Measurements from ENCODE around the gene LAP3.
A peak's percentile ranks its signal among the peaks of the same experiment; 100 is the strongest.

LAP3 gene

DNA sequence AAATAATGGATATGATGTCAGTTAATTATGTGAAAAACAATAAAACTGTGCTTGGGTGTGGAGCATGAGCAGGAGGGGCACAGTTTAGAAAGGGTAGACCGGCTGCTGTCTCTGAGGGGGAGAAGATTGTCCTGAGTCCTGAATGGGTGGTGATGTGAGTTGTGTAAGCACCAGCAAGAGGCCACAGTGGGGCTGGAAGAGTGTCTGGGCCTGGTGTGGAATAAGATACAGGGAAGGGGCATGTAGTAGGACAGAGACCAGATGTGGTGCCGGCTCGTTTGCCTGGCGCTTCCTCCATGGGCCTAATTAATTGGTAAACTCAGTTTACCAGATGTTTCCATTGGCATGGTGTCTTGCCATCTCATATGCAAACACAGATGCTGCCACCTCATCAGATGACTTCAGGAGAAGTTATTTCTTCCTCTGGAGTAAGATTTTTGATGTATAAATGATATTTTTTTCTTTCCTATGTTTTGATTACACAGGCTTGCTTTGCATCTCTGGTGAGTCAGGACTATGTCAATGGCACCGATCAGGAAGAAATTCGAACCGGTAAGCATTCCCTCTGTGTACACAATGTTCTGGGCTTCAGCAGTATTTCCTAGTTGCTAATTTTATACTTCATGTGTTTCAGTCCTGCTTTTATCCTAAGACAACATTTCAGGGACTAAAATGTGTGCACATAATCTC is 42.6 kb downstream of the LAP3 start:
- DNase-seq (ENCODE audit: low spot score) = no peak

DNA sequence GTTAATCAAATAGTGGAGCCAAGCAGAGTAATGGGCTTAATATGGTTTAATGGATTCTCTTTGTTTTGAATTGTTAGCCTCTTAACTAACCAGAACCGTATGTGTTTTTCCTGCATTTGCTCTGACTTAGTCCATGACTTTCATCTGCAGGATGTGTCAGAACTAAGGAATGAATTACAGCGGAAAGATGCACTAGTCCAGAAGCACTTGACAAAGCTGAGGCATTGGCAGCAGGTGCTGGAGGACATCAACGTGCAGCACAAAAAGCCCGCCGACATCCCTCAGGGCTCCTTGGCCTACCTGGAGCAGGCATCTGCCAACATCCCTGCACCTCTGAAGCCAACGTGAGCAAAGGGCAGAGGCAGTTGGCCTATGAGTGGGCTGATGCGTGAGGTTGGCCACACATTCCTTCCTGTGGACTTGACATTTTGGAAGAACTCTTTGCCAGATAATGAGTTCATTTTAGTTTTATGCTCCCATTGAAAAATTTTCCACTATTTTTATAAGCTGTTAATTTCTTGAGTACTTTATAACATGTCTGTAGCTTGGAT is 46.5 kb downstream of the LAP3 start:
- DNase-seq (ENCODE audit: low spot score) = no peak

DNA sequence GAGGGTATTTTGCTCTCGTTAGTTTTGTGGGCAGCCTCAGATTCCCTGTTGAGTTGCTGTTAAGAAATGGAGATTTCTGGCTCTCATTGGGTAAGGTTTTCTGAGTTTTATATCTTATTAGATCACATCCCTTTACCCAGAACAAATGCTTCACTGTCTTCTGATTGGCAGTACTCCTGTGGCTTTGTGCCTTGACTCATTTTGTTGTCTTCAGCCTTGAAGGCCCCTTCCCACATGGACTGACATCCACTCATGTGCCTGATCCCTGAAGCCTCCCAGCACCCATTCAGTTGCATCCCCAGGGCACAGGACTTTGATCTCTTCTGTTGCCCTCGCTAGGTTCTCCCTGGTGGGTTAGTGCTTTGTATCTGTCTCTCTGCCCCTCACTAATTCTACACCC is 47.8 kb downstream of the LAP3 start:
- no peak for DNase-seq (ENCODE audit: low spot score)

DNA sequence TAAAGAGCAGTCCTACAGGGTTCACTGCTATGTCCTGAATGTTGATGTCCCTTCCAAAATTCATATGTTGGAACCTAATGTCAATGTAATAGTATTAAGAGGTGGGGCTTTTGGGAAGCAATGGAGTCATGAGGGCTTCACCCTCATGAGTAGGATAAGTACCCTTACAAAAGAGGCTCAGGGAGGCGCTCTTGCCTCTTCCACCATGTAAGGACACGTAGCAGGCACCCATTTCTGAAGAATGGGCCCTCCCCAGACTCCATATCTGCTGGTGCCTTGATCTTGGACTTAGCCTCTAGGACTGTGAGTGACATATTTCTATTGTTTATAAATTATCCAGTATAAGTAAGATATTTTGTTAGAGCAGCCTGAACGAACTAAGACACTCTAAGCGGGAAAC is 53.2 kb downstream of the LAP3 start:
- DNase-seq (ENCODE audit: low spot score) = no peak

DNA sequence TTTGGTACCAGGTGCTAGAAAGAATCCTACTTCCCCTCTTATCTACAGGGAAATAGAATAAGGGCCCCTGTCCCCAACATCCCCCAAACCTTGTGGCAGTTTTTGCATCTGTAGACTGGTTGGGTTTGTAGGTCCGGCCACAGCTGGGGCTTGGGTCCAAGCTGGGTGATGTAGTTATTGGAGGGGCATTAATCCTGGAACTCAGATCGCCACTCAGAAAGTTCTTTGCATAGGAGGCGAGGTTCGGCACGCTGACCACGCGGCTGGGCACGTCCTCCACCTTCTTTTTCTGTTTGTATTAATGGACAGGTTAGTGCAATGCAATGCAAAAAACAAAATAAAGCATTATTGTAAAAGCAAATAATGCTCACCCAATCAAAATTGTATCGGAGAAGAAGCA is 56.6 kb downstream of the LAP3 start:
- DNase-seq (ENCODE audit: low spot score) = no peak

DNA sequence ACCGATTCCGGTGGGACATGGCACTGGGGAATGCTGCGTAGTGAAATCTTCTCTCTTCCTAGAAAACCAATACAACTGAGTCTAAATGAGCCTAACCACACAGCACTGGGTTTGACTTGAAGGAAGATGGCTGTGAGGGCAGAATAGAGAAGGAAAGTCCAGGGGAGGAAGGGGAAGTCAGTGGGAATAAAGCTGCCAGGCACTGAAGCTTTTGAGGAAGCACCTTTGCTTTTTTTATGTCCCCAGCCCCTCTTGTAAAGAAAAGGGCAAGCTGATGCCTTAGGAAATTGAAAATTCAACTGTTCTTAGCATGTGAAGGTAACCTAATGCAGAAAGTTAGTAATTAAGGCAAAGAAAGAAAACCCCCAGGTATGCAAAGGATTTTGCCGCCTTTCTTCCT is 58.1 kb downstream of the LAP3 start:
- DNase-seq (ENCODE audit: low spot score) = no peak

DNA sequence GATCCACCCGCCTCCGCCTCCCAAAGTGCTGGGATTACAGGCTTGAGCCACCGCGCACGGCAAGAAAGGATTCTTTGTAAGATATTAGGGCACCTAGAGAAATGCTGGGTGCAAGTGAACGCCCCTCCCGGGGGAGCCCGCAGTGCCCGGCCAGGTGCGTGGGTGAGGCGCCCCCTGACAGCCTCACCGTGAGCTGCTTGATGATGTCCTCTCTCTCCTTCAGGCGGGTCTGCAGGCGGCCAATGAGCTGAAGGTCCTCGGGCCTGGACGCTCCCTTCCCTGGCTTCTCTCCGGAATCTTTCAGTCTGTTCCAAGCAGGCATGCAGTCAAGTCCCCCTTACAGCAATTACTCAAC is 59.3 kb downstream of the LAP3 start:
- DNase-seq (ENCODE audit: low spot score) = no peak

DNA sequence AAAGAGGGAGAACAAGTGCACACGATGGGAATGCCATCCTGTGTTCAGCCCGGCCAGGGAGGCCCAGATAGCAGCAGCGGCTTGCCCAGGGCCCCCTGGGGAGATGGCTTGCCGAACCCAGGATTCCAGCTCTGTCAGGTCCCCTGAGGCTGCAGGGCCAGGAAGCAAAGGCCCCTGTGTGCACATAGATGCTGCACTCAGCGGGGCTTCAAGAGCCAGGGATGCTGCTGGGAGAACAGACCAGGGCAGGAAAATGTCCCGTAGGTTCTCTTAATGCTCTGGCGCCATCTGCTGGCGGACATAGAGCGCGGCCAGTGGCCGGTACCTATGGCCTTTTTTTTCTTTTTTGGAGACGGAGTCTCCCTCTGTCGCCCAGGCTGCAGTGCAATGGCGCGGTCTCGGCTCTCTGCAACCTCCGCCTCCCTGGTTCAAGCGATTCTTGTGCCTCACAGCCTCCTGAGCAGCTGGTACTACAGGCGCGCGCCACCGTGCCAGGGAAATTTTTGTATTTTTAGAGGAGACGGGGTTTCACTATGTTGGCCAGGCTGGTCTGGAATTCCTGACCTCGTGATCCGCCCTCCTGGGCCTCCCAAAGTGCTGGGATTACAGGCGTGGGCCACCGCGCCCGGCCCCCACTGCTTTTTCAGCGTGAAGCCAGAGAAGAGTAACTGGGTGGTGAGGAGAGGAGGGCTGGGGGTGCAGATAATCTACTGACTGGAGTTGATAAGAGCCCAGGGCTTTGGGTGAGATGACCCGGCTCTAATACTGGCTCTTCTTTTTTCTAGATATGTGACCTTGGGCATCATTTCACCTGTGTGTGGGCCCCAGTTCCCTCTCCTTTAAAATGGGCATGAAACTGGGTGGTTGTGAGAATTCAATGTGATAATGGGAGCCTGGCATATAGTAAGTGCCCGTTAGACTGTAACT is 60.0 kb downstream of the LAP3 start:
- peak; percentile 91 for DNase-seq (ENCODE audit: low spot score)

DNA sequence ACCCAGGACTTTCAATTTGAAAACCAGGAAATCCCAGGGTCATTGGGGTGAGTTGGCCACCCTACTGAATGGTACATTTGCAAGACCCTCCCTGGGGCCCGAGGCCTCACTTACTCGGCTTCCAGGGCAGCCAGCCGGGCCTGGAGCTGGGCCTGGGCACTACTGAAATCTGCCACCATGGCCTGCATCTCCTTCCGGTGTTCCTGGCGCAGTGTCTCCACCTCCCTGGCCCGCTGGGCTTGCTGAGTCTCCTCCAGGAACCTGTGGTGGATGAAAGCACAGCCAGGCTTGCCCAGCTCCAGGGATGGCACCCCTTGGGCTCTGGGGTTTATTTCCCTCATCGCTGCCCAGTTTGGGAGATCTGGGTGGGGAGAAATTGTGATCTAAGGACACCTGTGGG is 62.1 kb downstream of the LAP3 start:
- no peak for DNase-seq (ENCODE audit: low spot score)

DNA sequence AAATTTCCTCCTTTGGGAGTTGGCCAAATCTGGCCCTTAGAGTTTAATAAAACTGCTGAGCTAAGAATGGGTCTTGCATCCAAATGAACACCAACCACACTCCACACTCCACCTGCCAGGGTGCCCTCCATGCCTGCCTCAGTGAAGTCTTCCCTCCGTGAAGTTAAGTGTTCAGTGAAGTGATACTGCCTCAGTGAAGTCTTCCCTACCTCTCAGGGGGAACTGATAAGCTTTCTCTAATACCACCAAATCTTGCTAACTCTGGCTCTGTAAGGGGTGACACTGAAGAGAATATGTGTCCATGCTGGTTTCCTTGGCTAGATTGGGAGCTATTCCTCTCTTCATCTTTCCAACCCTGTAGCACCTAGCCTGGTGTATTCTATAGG is 65.4 kb downstream of the LAP3 start:
- no peak for DNase-seq (ENCODE audit: low spot score)

DNA sequence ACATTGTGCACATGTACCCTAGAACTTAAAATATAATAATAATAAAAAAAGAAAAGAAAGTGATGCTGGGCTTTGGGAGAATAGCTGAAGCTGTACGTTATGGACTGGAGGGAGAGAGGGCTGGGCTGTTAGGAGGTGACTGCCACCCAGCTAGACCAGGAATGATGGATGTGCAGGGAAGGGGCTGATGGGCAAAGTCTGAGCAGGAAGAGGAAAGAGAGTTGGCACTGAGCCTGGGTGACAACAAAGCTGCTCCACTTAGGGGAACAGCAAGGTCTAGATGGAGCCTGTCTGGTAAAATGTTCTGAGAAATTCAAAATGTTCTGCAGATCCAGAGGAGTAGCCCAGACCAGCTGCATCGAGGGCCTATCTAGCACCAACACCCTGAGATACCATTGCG is 69.7 kb downstream of the LAP3 start:
- no peak for DNase-seq (ENCODE audit: low spot score)

DNA sequence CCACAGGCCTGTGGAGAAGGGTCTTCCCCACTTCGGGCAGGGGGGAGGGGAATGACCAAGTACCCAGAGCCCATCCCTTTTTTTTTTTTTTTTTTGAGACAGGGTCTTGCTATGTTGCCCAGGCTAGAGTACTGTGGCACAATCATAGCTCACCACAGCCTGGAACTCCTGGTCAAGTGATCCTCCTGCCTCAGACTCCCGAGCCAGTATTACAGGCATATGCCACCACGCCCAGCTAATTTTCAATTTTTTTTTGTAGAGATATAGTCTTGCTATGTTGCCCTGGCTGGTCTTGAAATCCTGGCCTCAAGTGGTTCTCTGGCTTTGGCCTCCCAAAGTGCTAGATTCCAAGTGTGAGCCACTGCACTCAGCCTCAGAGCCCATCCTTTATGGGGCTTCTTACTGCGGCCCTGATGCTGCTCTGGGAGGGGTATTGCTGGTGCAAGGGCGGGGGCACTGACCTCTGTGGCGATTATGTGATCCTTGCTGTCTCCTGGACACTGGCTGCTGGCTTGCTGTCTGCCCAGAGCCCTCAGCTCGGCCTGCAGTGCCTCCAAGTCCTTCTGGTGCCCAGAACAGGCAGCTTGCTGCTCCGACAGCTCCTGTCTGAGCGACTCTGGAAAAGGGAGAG is 70.3 kb downstream of the LAP3 start:
- DNase-seq (ENCODE audit: low spot score) = no peak

DNA sequence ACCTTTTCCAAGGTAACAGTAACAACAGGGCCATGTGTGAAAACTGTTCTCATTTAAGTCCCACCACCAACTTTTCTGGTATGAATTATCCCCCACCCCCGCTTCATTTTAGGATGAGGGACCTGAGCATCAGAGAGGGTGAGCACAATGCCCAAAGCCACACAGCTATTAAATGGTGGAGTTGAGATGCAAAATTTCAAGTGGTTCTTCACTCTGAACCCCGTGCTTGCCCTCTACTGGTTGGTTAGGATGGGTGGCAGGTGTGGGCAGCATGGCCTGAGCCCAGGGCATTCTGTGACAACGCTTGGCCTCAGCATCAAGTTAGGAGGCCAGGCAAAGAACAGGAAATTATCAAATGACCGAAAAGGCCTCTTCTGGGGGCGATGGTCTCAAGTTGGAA is 70.9 kb downstream of the LAP3 start:
- no peak for DNase-seq (ENCODE audit: low spot score)

DNA sequence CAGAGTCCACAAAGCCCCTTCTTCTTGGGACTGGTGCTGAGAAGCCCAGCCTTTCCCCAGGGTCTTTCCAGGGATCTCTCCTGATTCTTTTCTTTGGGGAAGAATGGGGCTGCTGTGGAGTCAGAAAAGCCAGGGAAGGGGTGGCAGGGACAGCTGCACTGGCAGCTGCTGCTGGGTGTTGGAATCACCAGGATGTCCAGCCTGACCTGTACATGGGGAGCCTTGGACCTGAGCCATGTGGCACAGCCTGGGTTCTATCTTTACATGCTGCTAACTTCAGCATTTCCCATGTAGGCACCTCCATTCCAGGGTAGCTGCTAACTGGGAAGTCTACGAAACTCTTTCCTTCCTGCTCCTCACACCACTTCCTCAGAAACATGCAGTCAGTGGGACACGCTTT is 73.4 kb downstream of the LAP3 start:
- no peak for DNase-seq (ENCODE audit: low spot score)

DNA sequence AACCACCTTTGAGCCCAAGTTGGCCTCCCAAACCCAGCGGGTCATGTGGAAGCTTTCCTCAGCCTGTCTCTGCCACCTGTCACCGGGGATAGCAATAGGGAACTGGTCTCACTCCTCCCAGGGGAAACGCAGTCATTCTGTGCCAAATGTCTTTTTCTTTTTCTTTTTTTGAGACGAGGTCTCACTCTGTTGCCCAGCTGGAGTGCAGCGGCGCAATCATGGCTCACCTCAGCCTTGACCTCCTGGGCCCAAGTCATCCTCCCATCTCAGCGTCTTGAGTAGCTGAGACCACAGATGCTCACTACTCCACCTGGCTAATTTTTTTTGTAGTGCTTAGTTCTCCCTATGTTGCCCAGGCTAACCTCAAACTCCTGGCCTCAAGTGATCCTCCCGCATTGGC is 77.7 kb downstream of the LAP3 start:
- no peak for DNase-seq (ENCODE audit: low spot score)

DNA sequence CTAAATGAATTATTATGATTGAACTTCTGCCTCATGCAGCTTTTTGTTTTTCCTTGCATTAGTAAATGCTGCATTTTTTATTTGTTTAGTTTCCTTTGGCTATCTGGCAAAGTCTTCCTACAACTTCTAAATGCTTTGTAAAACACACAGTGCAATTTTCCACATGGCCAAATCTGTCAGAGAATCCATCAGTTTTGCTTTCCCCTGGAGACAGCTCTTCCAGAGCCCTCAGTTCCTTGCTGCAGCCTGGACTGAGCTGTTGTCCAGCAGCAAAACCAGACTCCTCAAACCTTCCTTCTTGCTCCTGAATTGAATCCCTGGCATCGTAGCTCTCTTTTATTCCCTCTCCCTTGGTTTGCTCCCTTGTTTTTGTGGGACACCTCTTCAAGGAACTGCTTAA is 80.1 kb downstream of the LAP3 start:
- no peak for DNase-seq (ENCODE audit: low spot score)

Data from AG08396 (cell line).